ENCODE results near the gene SLC9A7. TPM values are rescaled to one million over a fixed set of nuclear protein-coding genes. Genes with fewer than 3 reads are reported as not detected.

Gene SLC9A7
- total and polyA plus RNA-seq, 2 donors (not counting 3 experiments of a cell fraction or from before 2014, with no cell fraction given) = 4.6 to 7.5 TPM

DNA sequence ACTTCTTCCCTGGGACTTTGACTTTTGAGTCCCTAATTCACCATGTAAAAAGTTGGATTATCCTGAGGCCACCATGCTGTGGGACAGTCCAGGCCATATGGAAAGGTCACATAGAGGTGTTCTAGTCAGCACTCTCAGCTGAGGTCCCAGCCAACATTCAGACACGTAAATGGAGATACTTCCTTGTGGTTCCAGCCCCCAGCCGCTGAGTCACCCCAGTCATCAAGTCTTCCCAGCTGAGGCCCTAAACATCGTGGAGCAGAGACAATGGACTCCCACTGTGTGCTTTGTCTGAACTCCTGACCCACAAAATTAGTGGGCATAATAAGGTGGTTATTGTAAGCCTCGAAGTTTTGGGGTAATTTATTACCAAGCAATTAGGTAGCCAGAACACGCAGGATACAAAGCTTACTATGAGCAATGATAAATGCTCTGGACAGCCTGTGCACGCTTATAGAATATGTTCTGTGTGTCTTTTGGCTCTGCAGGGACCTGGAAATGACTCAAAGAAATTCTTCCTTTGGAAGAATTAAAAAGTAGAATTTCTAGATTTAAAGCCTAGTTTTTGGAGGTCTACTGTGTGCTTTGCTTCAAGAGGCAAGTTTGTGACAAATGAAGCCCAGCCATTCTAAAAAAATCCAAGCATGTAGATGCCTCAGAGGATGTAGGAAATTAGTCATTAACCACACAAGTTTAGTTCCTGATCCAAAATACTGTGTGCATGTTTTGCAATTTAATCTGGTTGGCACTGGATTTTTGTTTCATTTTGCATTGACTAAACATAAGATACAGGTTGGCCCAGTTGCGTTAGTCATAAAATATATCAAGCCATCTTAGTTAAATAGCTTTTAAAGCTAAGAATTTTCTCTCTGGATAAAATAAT is 33.2 kb upstream of the SLC9A7 start:
- peak overlapping the region; percentile 84 for H3K9ac ChIP-seq (replicated peaks; ENCODE audit: extremely low read depth, insufficient read depth, low read length)
- no peaks in the 10 kb centered on the region for H3K9me3 ChIP-seq (replicated peaks; ENCODE audit: control insufficient read depth, insufficient read depth, low read length)
- H3K4me3 ChIP-seq (replicated peaks in 1 of 3; ENCODE audit: insufficient read depth in 1 of 3, low read depth in 1 of 3, low read length in 3 of 3) = peak overlapping the region in 1 of 3 experiments; percentile 63
- intact Hi-C loops (cut with micrococcal nuclease) = loop anchor here (1.0 to 10.0 kb wide), 3 partner anchors 33 to 217 kb away; partner anchors contain the start of genes CHST7 and SLC9A7
- H3K79me2 ChIP-seq (ENCODE audit: control insufficient read depth, insufficient read depth, low read length) = no peaks in the 10 kb centered on the region
- H3K27ac ChIP-seq (ENCODE audit: insufficient read depth, low read depth, low read length) = peak overlapping the region; percentile 94
- CTCF ChIA-PET = interaction anchor here (1.0 to 2.0 kb wide), 6 partner anchors 23 to 301 kb away, joined by 3 to 10 read pairs (median 4); partner anchors contain the start of gene SLC9A7
- POLR2A ChIA-PET = no interaction called here
- no peaks in the 10 kb centered on the region for H3K36me3 ChIP-seq (ENCODE audit: control insufficient read depth in 2 of 2, extremely low read depth in 1 of 2, insufficient read depth in 2 of 2, low read length in 2 of 2)
- no peak overlapping the region for H2AFZ ChIP-seq (ENCODE audit: low read depth, low read length)
- dilution Hi-C loops (cut with MboI; ENCODE audit: extremely low pct_ligation_motif_present, low sequenced_read_pairs) = no loop called here
- peaks cover 16% of the 10 kb centered on the region for H3K4me1 ChIP-seq (ENCODE audit: control insufficient read depth, extremely low read depth, insufficient read depth, low read length)
- peak; percentile 100 for FAIRE-seq
- no peaks in the 10 kb centered on the region for H4K20me1 ChIP-seq (replicated peaks; ENCODE audit: control insufficient read depth, extremely low read depth, insufficient read depth, low read length)
- peak overlapping the region; percentile 86 for H3K4me2 ChIP-seq (ENCODE audit: insufficient read depth, low read length)
- H3K9me1 ChIP-seq (replicated peaks; ENCODE audit: control insufficient read depth, extremely low read depth, insufficient read depth, low read length) = no peaks in the 10 kb centered on the region
- no peaks in the 10 kb centered on the region for H3K27me3 ChIP-seq (ENCODE audit: control insufficient read depth in 2 of 2, insufficient read depth in 2 of 2, low read length in 2 of 2)
- TF ChIP-seq, protein P1, sequence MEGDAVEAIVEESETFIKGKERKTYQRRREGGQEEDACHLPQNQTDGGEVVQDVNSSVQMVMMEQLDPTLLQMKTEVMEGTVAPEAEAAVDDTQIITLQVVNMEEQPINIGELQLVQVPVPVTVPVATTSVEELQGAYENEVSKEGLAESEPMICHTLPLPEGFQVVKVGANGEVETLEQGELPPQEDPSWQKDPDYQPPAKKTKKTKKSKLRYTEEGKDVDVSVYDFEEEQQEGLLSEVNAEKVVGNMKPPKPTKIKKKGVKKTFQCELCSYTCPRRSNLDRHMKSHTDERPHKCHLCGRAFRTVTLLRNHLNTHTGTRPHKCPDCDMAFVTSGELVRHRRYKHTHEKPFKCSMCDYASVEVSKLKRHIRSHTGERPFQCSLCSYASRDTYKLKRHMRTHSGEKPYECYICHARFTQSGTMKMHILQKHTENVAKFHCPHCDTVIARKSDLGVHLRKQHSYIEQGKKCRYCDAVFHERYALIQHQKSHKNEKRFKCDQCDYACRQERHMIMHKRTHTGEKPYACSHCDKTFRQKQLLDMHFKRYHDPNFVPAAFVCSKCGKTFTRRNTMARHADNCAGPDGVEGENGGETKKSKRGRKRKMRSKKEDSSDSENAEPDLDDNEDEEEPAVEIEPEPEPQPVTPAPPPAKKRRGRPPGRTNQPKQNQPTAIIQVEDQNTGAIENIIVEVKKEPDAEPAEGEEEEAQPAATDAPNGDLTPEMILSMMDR (IDR thresholded peaks at IDR 0.05; ENCODE audit: extremely low read depth in 1 of 2, insufficient read depth in 1 of 2, low read depth in 1 of 2, low read length in 2 of 2) = no peak
- TF ChIP-seq POLR2AphosphoS5 (IDR thresholded peaks at IDR 0.05; ENCODE audit: insufficient read depth, low read depth, low read length) (no peak), FOS (IDR thresholded peaks at IDR 0.05; ENCODE audit: borderline replicate concordance, insufficient read depth, low read length) (peak; percentile 69), POLR2A (IDR thresholded peaks at IDR 0.05; ENCODE audit: low read depth, low read length) (no peak), JUN (IDR thresholded peaks at IDR 0.05; ENCODE audit: borderline replicate concordance, insufficient read depth, insufficient read length, low read depth) (peak; percentile 70), GATA2 (IDR thresholded peaks at IDR 0.05; ENCODE audit: insufficient read depth, insufficient read length, low read depth, low read length) (no peak), EZH2 (IDR thresholded peaks at IDR 0.05; ENCODE audit: borderline replicate concordance, low read depth, low read length, severe bottlenecking) (no peak), MYC (IDR thresholded peaks at IDR 0.05; ENCODE audit: low read depth, low read length) (no peak)
- TF ChIP-seq, protein P2, sequence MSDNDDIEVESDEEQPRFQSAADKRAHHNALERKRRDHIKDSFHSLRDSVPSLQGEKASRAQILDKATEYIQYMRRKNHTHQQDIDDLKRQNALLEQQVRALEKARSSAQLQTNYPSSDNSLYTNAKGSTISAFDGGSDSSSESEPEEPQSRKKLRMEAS (IDR thresholded peaks at IDR 0.05; ENCODE audit: insufficient read depth, insufficient read length) = no peak
- peak; percentile 84 for DNase-seq (ENCODE audit: low read depth, low spot score)
- TSS peak; percentile 73 for BruUV-seq (replicated peaks)
